ENCODE results near the gene FRYL. TPM values are rescaled to one million over a fixed set of nuclear protein-coding genes. Genes with fewer than 3 reads are reported as not detected.

FRYL gene
- total RNA-seq, 4 donors from 2014 or later: 43.2 to 92.5 (median 62.1) TPM

- H3K4me1 ChIP-seq: no peaks in the 10 kb centered on the region
- ATAC-seq: no peak
- H3K9me3 ChIP-seq: no peaks in the 10 kb centered on the region
- no peak overlapping the region for H3K4me3 ChIP-seq
- H3K27me3 ChIP-seq: no peaks in the 10 kb centered on the region
- H3K36me3 ChIP-seq: peaks cover 0 to 96% of the 10 kb centered on the region in 2 donors
- WGBS, 2 donors (ENCODE audit: low coverage in 1 of 2): 69 to 89% methylated on average over 2 of the region's 2 CpGs
- TF ChIP-seq EP300 (IDR thresholded peaks at IDR 0.05) (no peak), POLR2A (IDR thresholded peaks at IDR 0.05) (no peak), POLR2AphosphoS5 (IDR thresholded peaks at IDR 0.05) (no peak), CTCF (IDR thresholded peaks at IDR 0.05) (no peak)
- no peak overlapping the region for H3K27ac ChIP-seq
Measured at GRCh38 chr4:48556268-48556667, 223.8 kb downstream of the FRYL start.

- TF ChIP-seq EP300 (IDR thresholded peaks at IDR 0.05): no peak
- no peak for TF ChIP-seq POLR2A (IDR thresholded peaks at IDR 0.05)
- no peak for TF ChIP-seq POLR2AphosphoS5 (IDR thresholded peaks at IDR 0.05)
- no peak for TF ChIP-seq CTCF (IDR thresholded peaks at IDR 0.05)
- no peak for ATAC-seq
- Histone ChIP-seq H3K36me3 (peaks cover 0 to 96% of the 10 kb centered on the region in 2 donors), H3K27me3 (no peaks in the 10 kb centered on the region), H3K4me1 (no peaks in the 10 kb centered on the region), H3K27ac (no peak overlapping the region), H3K4me3 (no peak overlapping the region), H3K9me3 (no peaks in the 10 kb centered on the region)
- WGBS, 2 donors (ENCODE audit: low coverage in 1 of 2): 88 to 98% methylated on average over 4 of the region's 5 CpGs
Measured at GRCh38 chr4:48554606-48555005, 225.5 kb downstream of the FRYL start.

- Histone ChIP-seq H3K36me3 (peaks cover 0 to 99% of the 10 kb centered on the region in 2 donors), H3K27ac (no peak overlapping the region), H3K27me3 (no peaks in the 10 kb centered on the region), H3K4me1 (no peaks in the 10 kb centered on the region), H3K9me3 (no peaks in the 10 kb centered on the region), H3K4me3 (no peak overlapping the region)
- WGBS, 2 donors (ENCODE audit: low coverage in 1 of 2): 90 to 95% methylated on average over 1 of the region's 1 CpG
- TF ChIP-seq EP300 (IDR thresholded peaks at IDR 0.05) (no peak), POLR2A (IDR thresholded peaks at IDR 0.05) (no peak), CTCF (IDR thresholded peaks at IDR 0.05) (no peak)
- no peak for ATAC-seq
Measured at GRCh38 chr4:48553720-48554119, 226.4 kb downstream of the FRYL start.

- Histone ChIP-seq H3K9me3 (no peaks in the 10 kb centered on the region), H3K27ac (no peak overlapping the region), H3K4me1 (no peaks in the 10 kb centered on the region), H3K4me3 (no peak overlapping the region), H3K27me3 (no peaks in the 10 kb centered on the region), H3K36me3 (peaks cover 11 to 94% of the 10 kb centered on the region in 2 donors)
- WGBS, 2 donors (ENCODE audit: low coverage in 1 of 2): 58 to 66% methylated on average over 2 of the region's 2 CpGs
- ATAC-seq: no peak
- TF ChIP-seq CTCF (IDR thresholded peaks at IDR 0.05): peak; percentile 5 to 41 (median 28)
- no peak for TF ChIP-seq POLR2A (IDR thresholded peaks at IDR 0.05)
Measured at GRCh38 chr4:48546336-48546735, 233.7 kb downstream of the FRYL start.

GRCh38 chr4:48543796-48544195, 236.3 kb downstream of the FRYL start:
- Histone ChIP-seq H3K4me3 (no peak overlapping the region), H3K36me3 (peaks cover 11 to 88% of the 10 kb centered on the region in 2 donors), H3K27me3 (no peaks in the 10 kb centered on the region), H3K9me3 (no peaks in the 10 kb centered on the region), H3K4me1 (peaks cover 0 to 7% (median 0%) of the 10 kb centered on the region in 3 donors), H3K27ac (no peak overlapping the region)
- WGBS, 2 donors (ENCODE audit: low coverage in 1 of 2): 78 to 100% methylated on average over 3 of the region's 3 CpGs
- no peak for TF ChIP-seq CTCF (IDR thresholded peaks at IDR 0.05)
- no peak for TF ChIP-seq POLR2AphosphoS5 (IDR thresholded peaks at IDR 0.05)
- TF ChIP-seq POLR2A (IDR thresholded peaks at IDR 0.05): no peak
- TF ChIP-seq EP300 (IDR thresholded peaks at IDR 0.05): no peak
- no peak for ATAC-seq
